IPS DF 19.7 (cell line): ENCODE results near the gene MAP4K3.

Experiments
- DNase-seq: peaks from one replicate; pipeline ENCODE4 v3.0.0-alpha.2; 2013; ENCODE audit warnings: low read depth, low spot score

Gene MAP4K3

DNA sequence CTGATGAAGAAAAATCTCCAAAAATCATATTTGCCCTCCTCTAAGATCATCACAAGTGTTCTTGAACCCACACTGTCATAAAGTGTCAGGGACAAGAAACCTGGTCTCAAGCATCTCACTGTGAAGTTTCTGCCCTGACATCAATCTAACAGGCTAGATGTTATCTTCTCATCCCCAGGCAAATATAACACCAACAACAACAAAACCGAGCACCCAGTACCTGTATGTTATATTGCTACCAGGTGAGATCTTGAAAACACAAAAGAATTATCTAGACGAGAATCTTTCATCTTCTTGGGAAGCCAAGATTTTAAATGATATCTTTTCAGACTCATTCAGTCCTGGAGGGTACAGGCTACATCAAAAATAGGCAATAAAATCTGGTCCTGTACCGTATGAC, 8.8 kb upstream of the MAP4K3 start:
- no peak for DNase-seq

DNA sequence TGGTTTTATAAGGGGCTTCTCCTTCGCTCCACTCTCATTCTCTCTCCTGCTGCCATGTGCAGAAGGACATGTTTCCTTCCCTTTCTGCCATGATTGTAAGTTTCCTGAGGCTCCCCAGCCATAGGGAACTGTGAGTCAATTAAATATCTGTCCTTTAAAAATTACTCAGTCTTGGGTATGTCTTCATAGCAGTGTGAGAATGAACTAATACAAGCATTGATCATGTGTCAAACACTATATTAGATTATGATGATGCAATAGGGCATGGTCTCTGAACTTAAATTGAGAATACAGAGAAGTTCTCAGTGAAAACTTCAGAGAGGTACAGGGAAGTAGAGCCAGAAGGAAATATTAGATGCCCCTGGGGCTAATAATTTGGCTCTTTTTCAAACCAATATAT, 5.9 kb upstream of the MAP4K3 start:
- DNase-seq: no peak

DNA sequence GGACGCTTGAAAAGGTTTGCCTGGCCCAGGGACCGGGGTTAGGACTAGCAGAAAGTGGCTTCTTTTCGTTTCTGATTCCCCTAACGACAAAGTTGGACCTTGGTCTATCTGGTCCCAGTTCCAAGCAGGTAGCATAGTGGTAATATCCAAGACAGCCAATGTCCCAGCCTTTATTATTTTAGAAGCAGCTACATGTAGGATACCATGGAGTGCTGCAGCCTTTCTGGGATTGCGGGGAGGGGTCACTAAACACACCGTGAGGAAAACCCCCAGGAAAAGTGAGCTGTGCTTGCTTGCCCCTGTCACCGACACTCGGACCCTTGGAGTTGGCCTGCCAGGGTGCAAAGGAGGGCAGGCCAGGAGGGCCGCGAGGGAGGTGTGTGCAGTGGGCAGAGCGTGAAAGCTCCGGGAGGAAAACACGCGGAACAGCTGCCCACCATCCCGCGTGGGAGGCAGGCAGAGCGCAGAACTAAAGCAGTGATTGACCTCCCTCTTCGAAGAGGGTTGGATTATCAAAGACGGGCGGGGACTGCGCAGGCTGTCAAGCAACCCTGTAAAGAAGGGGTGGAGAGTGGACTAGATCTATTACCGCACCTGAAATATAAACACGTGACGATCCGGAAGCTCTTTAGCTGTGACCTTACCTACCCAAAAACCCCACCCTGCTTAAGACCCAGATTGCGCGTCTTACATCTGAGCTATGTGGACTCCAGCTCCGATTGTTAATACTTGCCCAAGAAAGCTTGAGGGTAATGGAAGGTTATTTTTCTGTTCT, 624 bp upstream of the MAP4K3 start:
- no peak for DNase-seq

GRCh38 chr2:39435741-39436591, 1.1 kb downstream of the MAP4K3 start:
- DNase-seq: no peak

- no peak for DNase-seq
These were observed 1.9 kb downstream of the MAP4K3 start for GRCh38 chr2:39435234-39435633.

DNA sequence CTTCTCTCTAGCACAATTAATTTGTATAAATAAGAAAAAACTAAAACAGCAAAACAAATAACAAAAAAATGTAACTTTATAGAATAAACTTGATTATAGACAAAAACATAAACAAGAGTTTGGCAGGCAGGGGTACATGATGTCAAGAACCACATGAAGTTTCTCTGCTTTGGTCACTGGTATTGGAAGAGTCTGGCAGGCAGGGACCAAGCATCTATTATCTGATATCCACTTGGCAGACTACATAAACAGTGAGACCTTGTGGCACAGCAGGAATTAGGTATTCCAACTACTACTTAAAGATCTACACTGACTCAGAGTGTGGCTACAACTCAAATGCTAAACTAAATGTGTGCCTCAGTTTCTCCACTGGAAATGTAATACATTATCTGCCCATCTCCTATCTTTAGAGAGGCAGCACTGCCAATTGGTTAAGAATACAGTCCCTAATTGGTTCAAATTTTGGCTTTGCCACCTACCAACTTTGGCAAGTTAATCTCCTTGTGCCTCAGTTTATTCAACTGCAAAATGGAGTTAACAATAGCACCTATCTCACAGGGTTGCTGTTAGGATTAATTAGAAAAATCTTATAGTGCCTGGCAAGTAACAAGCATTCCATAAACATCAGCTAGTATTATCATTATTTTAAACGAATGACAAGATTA, 2.7 kb downstream of the MAP4K3 start:
- DNase-seq: no peak

GRCh38 chr2:39433586-39434195, 3.4 kb downstream of the MAP4K3 start:
- DNase-seq: no peak

DNA sequence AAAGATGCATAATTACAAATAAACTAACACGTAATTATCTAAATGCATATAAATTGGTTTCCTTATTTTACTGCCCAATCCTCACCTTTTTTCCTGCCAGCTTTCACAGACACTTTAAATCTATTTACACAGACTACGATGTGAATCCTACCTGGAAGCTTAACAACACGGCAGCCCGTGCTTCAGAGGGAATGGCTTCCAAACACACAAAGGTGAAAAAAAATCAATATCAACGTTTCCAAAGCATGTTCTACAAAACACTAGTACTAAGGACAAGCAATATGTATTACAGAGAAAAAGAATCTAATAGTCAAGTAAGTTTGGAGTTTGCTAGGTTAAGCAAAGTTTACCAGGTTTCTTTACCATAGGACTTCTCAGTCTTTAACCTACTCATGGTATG, 4.4 kb downstream of the MAP4K3 start:
- DNase-seq: no peak

- no peak for DNase-seq
These were observed 5.3 kb downstream of the MAP4K3 start for GRCh38 chr2:39431592-39432316.

- DNase-seq: no peak
These were observed 7.3 kb downstream of the MAP4K3 start for GRCh38 chr2:39429746-39430145.

GRCh38 chr2:39424951-39425350, 12.1 kb downstream of the MAP4K3 start:
- no peak for DNase-seq

GRCh38 chr2:39422700-39423099, 14.4 kb downstream of the MAP4K3 start:
- no peak for DNase-seq

DNA sequence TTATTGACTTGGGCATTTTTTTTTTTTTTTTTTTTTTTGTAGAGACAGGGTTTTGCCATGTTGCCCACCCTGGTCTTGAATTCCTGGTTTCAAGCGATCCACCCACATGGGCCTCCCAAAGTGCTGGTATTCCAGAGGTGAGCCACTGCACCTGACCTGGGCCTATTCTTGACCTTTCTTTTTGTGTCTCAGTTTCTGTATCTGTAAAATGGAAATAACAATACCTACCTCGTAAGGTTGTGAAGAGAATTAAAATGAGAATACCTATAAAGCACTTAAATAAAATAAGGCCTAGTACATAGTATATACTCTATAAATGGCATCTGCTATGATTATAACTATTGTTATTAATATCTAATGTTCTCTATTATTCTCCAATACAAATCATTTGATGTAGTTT, 15.7 kb downstream of the MAP4K3 start:
- no peak for DNase-seq

GRCh38 chr2:39419282-39420223, 17.5 kb downstream of the MAP4K3 start:
- DNase-seq: no peak

DNA sequence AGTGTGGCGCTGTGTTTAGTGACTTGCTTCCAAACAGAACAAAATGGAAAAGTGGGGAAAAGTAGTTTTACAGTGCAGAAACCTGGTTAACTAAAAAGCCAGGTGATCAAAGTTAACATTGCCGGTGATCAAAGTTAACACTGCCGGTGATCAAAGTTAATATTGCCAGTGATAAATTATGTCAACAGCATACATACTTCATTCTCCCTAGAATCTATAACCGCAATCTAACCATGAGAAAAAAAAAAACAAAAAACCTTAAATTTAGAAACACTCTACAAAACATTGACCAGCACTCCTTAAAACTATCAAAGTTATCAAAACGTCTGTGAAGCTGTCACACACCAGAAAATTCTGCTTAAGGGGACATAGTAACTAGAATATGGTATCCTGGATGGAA, 18.6 kb downstream of the MAP4K3 start:
- DNase-seq: no peak

DNA sequence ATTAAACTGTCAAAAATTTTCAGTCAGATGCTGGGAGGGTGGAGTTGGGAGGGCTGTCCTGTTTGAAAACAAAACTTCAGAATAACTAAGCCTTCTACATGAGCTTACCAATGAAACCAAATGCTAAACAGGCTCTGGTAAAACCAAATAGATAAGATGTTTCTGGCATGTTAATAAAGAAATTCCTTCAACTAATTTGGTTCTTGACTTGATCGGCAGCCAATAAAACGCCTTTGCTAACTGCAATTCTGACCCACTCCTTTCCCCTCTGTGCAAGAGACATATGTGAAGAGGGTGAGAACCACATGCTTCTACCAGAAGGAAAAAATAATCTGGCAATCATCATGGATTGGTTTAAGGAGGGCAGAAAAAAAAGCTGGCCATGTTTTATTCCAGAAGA, 20.9 kb downstream of the MAP4K3 start:
- DNase-seq: no peak

DNA sequence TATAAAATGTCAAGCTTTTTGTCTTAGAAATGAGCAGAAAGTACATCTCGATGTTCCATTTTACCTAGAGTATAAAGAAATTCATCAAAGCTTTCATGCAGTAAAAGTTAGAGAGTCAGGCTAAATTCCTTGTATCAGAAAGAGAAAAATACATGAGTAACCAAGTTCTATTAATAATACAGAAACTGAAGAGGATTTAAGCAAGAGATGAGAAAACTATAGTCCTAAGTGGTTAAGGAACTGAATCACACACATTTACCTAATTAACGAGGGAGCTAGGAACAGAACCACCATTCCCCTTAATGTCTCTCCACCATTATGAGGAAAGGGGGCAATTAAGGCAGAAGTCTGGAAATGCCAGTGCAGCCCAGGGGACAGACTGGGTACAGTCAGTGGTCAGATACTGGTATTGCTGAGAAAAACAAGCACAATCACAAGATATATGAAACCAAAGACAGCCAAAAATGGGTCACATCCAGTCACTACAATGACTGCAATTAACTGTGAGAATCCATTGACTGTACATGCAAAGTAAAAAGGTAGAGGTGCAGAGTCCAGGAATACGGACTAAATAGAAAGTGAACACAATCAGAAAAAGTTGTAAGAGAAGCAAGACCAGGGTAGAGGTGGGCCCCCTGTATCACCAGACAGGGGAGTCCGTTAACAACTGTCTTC, 23.9 kb downstream of the MAP4K3 start:
- no peak for DNase-seq

- no peak for DNase-seq
These were observed 25.7 kb downstream of the MAP4K3 start for GRCh38 chr2:39411181-39411944.
